ENCODE data around the gene PIAS2. TPM values are rescaled to one million over a fixed set of nuclear protein-coding genes. Genes with fewer than 3 reads are reported as not detected.

PIAS2 gene
- total RNA-seq, 1 experiment from 2014 or later, result 30.6 TPM

GRCh38 chr18:46877329-46877987 lies 39.8 kb downstream of the PIAS2 start:
- no peak overlapping the region for H3K27ac ChIP-seq (ENCODE audit: low read length)
- no peaks in the 10 kb centered on the region; the same call in 1 of the 2 replicates for H3K36me3 ChIP-seq (ENCODE audit: control insufficient read depth, insufficient read depth, low read length)
- no TSS peak for BruUV-seq (replicated peaks)
- ATAC-seq (no peak), DNase-seq (ENCODE audit: low read depth, low spot score) (no peak)
- intact Hi-C loops (cut with micrococcal nuclease; ENCODE audit: unreplicated experiment) (no loop called here), in situ Hi-C loops (cut with HindIII; ENCODE audit: low pct_unique_long_range_greater_than_20kb, low sequenced_read_pairs) (no loop called here)
- peaks cover 5% of the 10 kb centered on the region; the same call in 1 of the 2 replicates for H3K9me3 ChIP-seq (ENCODE audit: control insufficient read depth, insufficient read depth, low read depth, low read length)
- ChIA-PET POLR2A (no interaction called here), CTCF (no interaction called here)
- no peaks in the 10 kb centered on the region for H3K4me1 ChIP-seq (ENCODE audit: control insufficient read depth, insufficient read depth, low read length)
- H3K4me3 ChIP-seq (ENCODE audit: low read depth in 2 of 2, low read length in 2 of 2), result no peak overlapping the region
- TF ChIP-seq SIN3A (IDR thresholded peaks at IDR 0.05; ENCODE audit: borderline replicate concordance, insufficient read depth, low read depth, low read length) (no peak), TCF7L2 (IDR thresholded peaks at IDR 0.05; ENCODE audit: low read depth, low read length) (no peak), CTCF (IDR thresholded peaks at IDR 0.05) (no peak), POLR2AphosphoS5 (IDR thresholded peaks at IDR 0.05; ENCODE audit: low read depth, low read length) (no peak), REST (IDR thresholded peaks at IDR 0.05; ENCODE audit: insufficient read depth in 1 of 2, low read depth in 2 of 2, low read length in 1 of 2) (no peak)
- no peaks in the 10 kb centered on the region for H3K27me3 ChIP-seq (ENCODE audit: control insufficient read depth, insufficient read depth, low read length)

- CTCF ChIA-PET, result no interaction called here
- DNase-seq (ENCODE audit: low read depth, low spot score) (no peak), ATAC-seq (no peak)
- H3K9me3 ChIP-seq (ENCODE audit: control insufficient read depth, insufficient read depth, low read depth, low read length), result no peaks in the 10 kb centered on the region
- no peaks in the 10 kb centered on the region for H3K36me3 ChIP-seq (ENCODE audit: control insufficient read depth, insufficient read depth, low read length)
- no TSS peak for BruUV-seq (replicated peaks)
- in situ Hi-C loops (cut with HindIII; ENCODE audit: low pct_unique_long_range_greater_than_20kb, low sequenced_read_pairs), result no loop called here
- intact Hi-C loops (cut with micrococcal nuclease; ENCODE audit: unreplicated experiment), result no loop called here
- POLR2A ChIA-PET, result no interaction called here
- no peak overlapping the region for H3K4me3 ChIP-seq (ENCODE audit: low read depth in 2 of 2, low read length in 2 of 2)
- H3K4me1 ChIP-seq (ENCODE audit: control insufficient read depth, insufficient read depth, low read length), result no peaks in the 10 kb centered on the region
- H3K27me3 ChIP-seq (ENCODE audit: control insufficient read depth, insufficient read depth, low read length), result no peaks in the 10 kb centered on the region
- TF ChIP-seq REST (IDR thresholded peaks at IDR 0.05; ENCODE audit: insufficient read depth in 1 of 2, low read depth in 2 of 2, low read length in 1 of 2) (no peak), SIN3A (IDR thresholded peaks at IDR 0.05; ENCODE audit: borderline replicate concordance, insufficient read depth, low read depth, low read length) (no peak), TCF7L2 (IDR thresholded peaks at IDR 0.05; ENCODE audit: low read depth, low read length) (no peak), CTCF (IDR thresholded peaks at IDR 0.05) (no peak)
- H3K27ac ChIP-seq (ENCODE audit: low read length), result no peak overlapping the region
Measured at GRCh38 chr18:46868169-46868921, 49.0 kb downstream of the PIAS2 start.
